Measurements from ENCODE around the gene HPSE2.

HPSE2 gene

GRCh38 chr10:98587156-98587837, 648.4 kb downstream of the HPSE2 start:
- no peak for DNase-seq (ENCODE audit: extremely low read depth, low read depth)
- TF ChIP-seq CTCF (IDR thresholded peaks at IDR 0.05; ENCODE audit: low read depth, low read length, missing control alignments): no peak

DNA sequence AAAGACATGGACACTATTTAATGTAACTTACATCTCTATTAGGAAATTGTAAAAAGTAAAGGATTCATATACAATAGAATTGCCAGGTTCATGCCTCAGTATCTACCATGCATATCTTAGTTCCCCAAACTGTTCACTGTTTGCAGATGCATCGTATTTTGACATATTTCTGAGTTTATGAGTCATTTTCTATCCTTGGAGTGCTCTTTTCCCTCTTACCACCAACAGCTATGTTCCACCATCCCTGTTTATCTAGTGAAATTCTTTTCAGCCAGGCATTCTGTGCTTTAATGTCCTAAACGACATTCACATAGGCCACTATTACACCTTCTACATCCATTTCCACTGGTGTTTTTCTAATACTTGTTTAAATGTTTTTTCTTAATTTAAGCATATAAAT, 649.6 kb downstream of the HPSE2 start:
- no peak overlapping the region for H3K4me3 ChIP-seq (replicated peaks; ENCODE audit: low read depth, low read length)
- DNase-seq (ENCODE audit: extremely low read depth, low read depth): no peak
- no peak for TF ChIP-seq CTCF (IDR thresholded peaks at IDR 0.05; ENCODE audit: low read depth, low read length, missing control alignments)

More at GRCh38 chr10:98587156-98587837, 648.4 kb downstream of the HPSE2 start:
- H3K4me3 ChIP-seq (replicated peaks; ENCODE audit: low read depth, low read length): no peak overlapping the region

GRCh38 chr10:98582363-98582762, 653.3 kb downstream of the HPSE2 start:
- no peak for TF ChIP-seq CTCF (IDR thresholded peaks at IDR 0.05; ENCODE audit: low read depth, low read length, missing control alignments)
- DNase-seq (ENCODE audit: extremely low read depth, low read depth): no peak
- H3K4me3 ChIP-seq (replicated peaks; ENCODE audit: low read depth, low read length): no peak overlapping the region

GRCh38 chr10:98577578-98577977, 658.1 kb downstream of the HPSE2 start:
- DNase-seq (ENCODE audit: extremely low read depth, low read depth): no peak
- no peak overlapping the region for H3K4me3 ChIP-seq (replicated peaks; ENCODE audit: low read depth, low read length)

GRCh38 chr10:98577168-98577567, 658.5 kb downstream of the HPSE2 start:
- no peak for TF ChIP-seq CTCF (IDR thresholded peaks at IDR 0.05; ENCODE audit: low read depth, low read length, missing control alignments)
- H3K4me3 ChIP-seq (replicated peaks; ENCODE audit: low read depth, low read length): no peak overlapping the region
- no peak for DNase-seq (ENCODE audit: extremely low read depth, low read depth)

More at GRCh38 chr10:98577578-98577977, 658.1 kb downstream of the HPSE2 start:
- TF ChIP-seq CTCF (IDR thresholded peaks at IDR 0.05; ENCODE audit: low read depth, low read length, missing control alignments): no peak

GRCh38 chr10:98576096-98576495, 659.6 kb downstream of the HPSE2 start:
- no peak for TF ChIP-seq CTCF (IDR thresholded peaks at IDR 0.05; ENCODE audit: low read depth, low read length, missing control alignments)
- no peak for DNase-seq (ENCODE audit: extremely low read depth, low read depth)
- no peak overlapping the region for H3K4me3 ChIP-seq (replicated peaks; ENCODE audit: low read depth, low read length)

- DNase-seq (ENCODE audit: extremely low read depth, low read depth): no peak
- no peak overlapping the region for H3K4me3 ChIP-seq (replicated peaks; ENCODE audit: low read depth, low read length)
- TF ChIP-seq CTCF (IDR thresholded peaks at IDR 0.05; ENCODE audit: low read depth, low read length, missing control alignments): no peak
Measured at GRCh38 chr10:98572594-98572993, 663.1 kb downstream of the HPSE2 start.

Data from HFF-Myc (cell line).